ENCODE measurements around the gene METTL8.

Gene METTL8, protein sequence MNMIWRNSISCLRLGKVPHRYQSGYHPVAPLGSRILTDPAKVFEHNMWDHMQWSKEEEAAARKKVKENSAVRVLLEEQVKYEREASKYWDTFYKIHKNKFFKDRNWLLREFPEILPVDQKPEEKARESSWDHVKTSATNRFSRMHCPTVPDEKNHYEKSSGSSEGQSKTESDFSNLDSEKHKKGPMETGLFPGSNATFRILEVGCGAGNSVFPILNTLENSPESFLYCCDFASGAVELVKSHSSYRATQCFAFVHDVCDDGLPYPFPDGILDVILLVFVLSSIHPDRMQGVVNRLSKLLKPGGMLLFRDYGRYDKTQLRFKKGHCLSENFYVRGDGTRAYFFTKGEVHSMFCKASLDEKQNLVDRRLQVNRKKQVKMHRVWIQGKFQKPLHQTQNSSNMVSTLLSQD

GRCh38 chr2:171433763-171434012 lies at the start of gene METTL8:
Gene METTL8, minus strand, starts transcription at chr2:171433990. Its CDS starts 41,805 bp downstream, at chr2:171392185.
- DNase-seq (ENCODE audit: low spot score), result no peak

DNA sequence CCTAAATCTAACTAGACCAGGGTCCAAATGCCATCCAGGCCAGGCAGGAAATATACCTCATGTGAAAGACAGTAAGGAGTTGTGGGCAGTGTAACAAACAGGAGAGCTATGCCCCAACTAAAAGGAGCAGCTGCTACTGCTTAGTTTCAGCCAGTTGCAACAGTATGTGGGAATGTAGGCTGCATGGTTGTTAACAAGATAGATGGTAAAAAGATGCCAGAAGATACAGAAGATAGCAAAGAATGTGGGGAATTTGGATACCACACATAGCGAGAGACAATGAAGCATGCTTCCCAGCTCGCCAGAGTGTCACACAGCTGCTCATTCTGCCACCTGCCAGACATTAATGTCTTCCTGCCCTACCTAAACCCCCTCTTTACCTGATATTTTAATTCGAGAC lies 49.1 kb upstream of the METTL8 start:
- no peak for DNase-seq (ENCODE audit: low spot score)

DNA sequence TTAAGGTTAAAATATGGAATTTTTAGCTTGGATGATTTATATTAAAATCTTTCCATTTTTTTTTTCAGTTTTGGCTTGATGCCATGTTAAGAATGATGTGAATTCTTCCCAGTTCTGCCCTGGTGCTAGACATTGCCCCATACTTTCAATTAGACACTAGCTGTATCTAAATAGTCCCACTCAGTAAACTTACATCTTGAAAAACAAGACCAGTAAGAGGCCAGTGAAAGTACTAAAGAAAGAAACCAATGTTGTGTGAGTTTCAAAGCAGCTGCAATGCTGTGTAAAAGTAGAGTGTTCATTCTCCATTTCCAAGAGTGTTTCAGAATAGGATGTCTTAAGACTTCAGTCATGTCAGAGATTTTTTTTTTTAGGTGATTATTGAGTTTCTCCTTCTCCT lies 48.5 kb upstream of the METTL8 start:
- DNase-seq (ENCODE audit: low spot score), result no peak

DNA sequence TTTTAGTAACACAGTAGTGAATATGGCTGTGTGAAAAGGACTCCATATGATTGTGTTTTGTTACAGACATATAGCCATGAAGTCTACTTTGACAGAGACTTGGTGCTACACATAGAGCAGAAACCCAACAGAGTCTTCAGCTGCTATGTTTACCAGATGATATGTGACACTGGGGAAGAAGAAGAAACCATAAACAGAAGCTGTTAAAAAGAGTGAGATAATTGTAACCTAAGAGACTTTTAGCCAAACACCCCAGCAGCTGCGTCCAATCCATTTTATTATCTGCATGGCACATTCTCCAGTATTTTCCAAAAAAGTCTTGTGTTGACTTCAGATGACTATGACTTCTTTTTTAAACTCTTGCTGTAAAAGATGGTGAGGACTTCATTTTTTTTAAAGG lies 47.1 kb upstream of the METTL8 start:
- DNase-seq (ENCODE audit: low spot score), result no peak

GRCh38 chr2:171479154-171479814 lies 45.5 kb upstream of the METTL8 start:
- DNase-seq (ENCODE audit: low spot score), result no peak

DNA sequence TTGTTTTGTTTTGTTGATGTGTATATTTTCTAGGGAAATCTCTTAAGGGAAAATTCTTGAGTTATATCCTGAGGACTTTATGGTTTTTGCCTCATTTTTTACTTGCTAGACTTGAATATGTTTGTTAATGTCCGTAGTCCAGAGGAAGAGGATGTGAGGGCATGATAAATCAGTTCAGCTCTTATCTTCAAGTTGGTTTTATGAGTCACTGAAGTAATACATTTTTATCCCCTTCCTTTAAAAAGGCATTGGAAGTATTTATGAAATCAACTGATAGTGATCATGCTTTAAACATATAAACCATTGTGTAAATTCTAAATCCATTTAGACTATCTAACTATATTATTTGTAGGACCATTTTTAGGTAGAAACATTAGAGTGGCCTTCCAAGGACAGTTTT lies 44.6 kb upstream of the METTL8 start:
- peak; percentile 4 for DNase-seq (ENCODE audit: low spot score)

GRCh38 chr2:171475979-171476378 lies 42.2 kb upstream of the METTL8 start:
- DNase-seq (ENCODE audit: low spot score), result no peak

GRCh38 chr2:171470129-171470528 lies 36.3 kb upstream of the METTL8 start:
- DNase-seq (ENCODE audit: low spot score), result no peak

DNA sequence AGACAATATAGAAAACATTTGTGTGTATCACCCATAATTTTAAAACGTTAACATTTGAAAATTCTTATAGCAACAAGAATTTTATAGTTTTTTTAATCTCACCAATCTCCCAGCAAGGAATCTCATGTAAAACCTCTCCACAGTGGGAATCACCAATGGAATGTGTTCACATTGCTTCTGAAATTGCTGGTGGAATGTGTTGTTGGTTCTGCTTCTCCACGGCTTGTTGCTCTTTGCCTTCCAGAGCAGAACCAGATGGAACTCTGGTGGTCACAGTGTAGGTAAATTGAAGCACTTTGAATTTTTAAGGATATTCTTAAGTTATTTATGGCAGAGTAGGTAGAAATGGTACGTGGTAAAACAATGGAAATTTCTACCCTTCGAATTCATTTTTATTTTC lies 35.4 kb upstream of the METTL8 start:
- DNase-seq (ENCODE audit: low spot score), result peak; percentile 32

DNA sequence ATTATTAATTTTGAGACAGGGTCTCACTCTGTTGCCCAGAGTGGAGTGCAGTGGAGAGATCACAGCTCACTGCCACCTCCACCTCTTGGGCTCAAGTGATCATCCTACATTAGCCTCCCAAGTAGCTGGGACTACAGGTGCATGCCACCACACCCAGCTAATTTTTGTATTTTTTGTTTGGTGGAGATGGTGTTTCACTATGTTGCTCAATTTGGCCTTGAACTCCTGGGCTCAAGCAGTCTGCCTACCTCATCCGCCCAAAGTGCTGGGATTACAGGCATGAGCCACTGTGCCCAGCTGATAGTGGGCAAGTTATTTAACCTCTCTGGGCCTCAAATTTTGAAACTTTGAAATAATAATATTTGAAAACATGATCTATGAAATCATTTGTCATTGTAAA lies 26.7 kb upstream of the METTL8 start:
- DNase-seq (ENCODE audit: low spot score), result no peak

DNA sequence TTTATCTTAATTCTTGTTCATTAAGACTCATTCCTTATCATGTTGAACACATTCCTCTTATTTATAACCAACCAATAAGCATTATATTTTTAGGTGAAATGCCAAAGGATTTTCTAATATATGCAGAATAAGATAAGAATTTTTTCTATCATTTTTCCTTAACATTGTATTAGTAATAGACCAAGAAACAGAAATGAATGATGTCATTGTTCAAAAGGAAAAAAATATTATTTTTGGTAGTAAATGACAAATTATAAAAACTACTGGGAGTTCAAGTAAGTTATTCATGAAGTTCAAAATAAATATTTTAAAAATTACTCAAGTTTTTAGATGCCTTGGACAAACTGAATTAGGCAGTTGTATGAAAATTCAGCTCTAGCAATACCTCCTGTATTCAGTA lies 25.7 kb upstream of the METTL8 start:
- DNase-seq (ENCODE audit: low spot score), result no peak

DNA sequence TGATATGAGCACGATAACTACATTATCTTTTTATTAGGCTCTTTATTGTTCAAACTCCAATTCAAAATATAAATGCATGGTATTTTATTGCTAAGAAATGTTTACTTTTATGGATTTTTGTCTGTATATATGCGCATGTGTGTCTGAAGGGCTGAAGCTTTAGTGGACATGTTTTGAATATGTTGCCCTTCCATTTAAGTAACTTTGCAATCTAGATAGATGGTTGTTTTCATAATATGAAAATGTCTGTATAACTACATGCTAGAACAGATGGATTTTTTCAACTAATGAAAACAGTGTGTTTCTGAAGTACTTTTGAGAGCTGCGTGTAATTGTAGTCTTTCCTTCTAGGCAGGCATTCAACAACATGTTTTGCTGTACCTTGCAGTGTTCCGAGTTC lies 19.0 kb upstream of the METTL8 start:
- no peak for DNase-seq (ENCODE audit: low spot score)

GRCh38 chr2:171451074-171451473 lies 17.3 kb upstream of the METTL8 start:
- no peak for DNase-seq (ENCODE audit: low spot score)

GRCh38 chr2:171447675-171448074 lies 13.9 kb upstream of the METTL8 start:
- DNase-seq (ENCODE audit: low spot score), result no peak

- DNase-seq (ENCODE audit: low spot score), result no peak
These were observed 7.7 kb upstream of the METTL8 start for GRCh38 chr2:171441470-171441869.

DNA sequence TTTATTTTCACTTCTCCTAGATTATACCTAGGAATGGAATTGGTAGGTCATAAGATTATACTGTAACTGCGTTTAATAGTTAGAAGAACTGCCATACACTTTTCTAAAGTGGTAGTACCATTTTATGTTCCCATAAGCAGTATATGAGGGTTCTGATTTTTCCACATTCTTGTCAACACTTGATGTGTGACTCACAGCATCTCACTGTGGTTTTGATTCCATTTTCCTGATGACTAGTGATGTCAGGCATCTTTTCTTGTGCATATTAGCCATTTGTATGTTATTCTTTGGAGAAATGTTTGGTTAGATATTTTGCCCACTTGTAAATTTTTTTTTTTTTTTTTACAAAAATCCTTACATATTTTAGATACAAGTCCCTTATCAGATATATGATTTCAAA lies 2.5 kb upstream of the METTL8 start:
- peak; percentile 40 for DNase-seq (ENCODE audit: low spot score)

- DNase-seq (ENCODE audit: low spot score), result peak; percentile 88
These were observed 511 bp upstream of the METTL8 start, which contains the start of gene DCAF17 for GRCh38 chr2:171434013-171434989. Gene DCAF17, plus strand, starts transcription at chr2:171434226. Its CDS starts 352 bp downstream, at chr2:171434578.

DNA sequence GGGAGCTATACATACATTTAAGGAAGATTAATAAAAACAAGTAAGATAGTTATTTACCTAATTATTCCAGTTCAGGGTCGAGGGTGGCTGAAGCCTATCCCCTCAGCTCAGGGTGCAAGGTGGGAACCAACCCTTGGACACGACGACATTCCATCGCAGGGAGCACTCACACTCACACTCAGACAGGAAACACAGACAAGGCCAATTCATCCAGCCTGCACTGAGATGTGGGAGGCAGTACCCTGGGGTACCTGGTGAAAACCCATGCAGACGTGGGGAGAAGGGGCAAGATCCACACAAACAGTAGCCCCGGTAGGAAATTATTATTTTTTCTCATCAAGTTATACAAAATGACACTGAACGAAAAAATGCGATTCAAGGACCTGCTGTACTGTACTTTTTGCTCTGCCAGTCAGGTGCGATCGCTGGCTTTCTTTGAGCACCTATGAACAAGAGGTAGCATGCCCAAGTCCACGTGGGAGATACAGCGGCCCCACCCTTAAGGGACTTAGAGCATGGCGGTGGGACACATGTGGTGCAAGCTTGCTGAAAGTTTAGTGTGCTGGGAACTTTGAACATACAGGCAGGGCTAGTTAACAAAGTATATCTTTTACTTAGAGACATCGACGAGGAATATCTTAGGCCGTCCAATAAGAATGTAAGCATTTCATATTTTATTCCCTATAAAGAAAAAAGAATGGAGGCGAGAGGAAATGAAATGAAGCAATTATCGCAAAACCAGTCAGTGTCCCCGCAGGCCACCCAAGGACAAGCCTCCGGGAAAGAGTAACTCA lies 624 bp downstream of the METTL8 start:
- DNase-seq (ENCODE audit: low spot score), result peak; percentile 12

DNA sequence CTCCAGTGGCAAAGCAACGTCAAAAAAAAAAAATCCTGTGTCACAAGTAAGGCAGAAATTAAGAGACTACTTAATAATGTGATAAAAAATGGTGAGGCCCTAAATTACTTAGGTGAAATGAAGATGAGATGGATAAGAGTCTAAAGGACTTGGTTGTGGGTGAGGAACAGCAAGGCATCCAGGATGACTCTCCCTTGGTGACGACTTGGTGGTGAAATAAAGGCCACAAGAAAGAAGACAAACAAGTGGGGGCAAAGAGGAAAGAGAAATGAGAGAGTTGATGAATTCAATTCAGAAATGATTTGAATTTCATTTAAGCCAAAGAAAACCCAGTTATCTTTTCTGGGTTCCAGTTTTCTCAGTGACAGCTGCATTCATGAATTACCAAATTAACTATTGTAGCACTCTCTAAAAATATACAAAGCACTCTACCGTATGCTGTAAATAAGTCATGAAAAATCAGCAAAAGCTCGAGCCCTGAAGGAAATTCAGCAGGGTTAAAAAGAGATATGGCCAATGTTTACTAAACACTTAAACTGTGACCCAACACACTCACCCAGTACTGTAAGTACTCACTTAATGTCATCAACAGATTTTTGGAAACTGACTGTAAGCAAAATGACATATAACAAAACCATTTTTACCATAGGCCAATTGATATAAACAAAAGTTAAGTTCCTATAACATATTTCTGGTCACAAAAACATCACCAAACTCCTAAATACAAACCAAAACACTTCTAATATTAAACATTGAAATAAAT lies 1.4 kb downstream of the METTL8 start:
- no peak for DNase-seq (ENCODE audit: low spot score)

GRCh38 chr2:171431677-171432167 lies 2.1 kb downstream of the METTL8 start:
- no peak for DNase-seq (ENCODE audit: low spot score)

All from hepatic stellate cell (primary cell).